HG02973 (cell line): Measurements from ENCODE around the gene RGS3.
"Not testable (repeated sequence)": the region's sequence is repeated elsewhere in the genome, so short reads cannot be mapped to it uniquely, and the experiment has no call there.

Experiments used
- ATAC-seq: cut with Tn5 transposase; IDR thresholded peaks from one replicate; pipeline ENCODE4 v1.9.1; 2021; ENCODE audit warnings: moderate library complexity; ENCODE audit not compliant: unreplicated experiment

The RGS3 gene

GRCh38 chr9:113486327-113486726 is 22.8 kb downstream of the RGS3 start:
- no peak for ATAC-seq

GRCh38 chr9:113488071-113488470 is 24.5 kb downstream of the RGS3 start:
- no peak for ATAC-seq

DNA sequence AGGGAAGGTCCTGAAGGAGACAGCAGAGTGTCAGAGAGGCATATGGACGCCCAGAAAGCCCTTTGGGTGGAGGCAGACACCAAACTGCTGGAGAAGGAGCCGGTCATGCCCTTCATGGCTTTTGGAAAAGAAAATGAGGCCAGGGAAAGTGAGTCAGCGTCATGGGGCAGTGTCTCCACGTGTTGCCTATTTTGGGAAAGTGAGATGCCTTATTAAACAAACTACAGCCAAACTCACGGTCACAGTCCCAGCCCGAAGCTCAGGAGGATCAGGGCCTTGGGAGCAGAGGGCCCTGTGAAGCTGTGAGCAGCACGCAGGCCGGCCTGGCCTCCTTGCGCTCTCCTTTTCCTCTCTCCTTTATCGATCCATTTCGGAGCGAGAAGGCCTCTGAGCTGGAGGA is 25.0 kb downstream of the RGS3 start:
- ATAC-seq: no peak

DNA sequence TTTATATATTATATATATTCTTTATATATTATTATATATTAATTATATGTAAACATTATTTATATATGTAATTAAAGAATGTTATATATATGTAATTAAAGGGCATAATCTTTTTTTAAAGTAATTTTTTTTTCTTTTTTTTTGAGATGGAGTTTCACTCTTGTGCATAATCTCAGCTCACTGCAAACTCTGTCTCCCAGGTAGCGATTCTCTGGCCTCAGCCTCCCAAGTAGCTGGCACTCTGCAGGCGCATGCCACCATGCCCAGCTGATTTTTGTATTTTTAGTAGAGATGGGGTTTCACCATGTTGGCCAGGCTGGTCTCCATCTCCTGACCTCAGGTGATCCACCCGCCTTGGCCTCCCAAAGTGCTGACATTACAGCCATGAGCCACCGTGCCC is 27.6 kb downstream of the RGS3 start:
- not testable (repeated sequence) for ATAC-seq

DNA sequence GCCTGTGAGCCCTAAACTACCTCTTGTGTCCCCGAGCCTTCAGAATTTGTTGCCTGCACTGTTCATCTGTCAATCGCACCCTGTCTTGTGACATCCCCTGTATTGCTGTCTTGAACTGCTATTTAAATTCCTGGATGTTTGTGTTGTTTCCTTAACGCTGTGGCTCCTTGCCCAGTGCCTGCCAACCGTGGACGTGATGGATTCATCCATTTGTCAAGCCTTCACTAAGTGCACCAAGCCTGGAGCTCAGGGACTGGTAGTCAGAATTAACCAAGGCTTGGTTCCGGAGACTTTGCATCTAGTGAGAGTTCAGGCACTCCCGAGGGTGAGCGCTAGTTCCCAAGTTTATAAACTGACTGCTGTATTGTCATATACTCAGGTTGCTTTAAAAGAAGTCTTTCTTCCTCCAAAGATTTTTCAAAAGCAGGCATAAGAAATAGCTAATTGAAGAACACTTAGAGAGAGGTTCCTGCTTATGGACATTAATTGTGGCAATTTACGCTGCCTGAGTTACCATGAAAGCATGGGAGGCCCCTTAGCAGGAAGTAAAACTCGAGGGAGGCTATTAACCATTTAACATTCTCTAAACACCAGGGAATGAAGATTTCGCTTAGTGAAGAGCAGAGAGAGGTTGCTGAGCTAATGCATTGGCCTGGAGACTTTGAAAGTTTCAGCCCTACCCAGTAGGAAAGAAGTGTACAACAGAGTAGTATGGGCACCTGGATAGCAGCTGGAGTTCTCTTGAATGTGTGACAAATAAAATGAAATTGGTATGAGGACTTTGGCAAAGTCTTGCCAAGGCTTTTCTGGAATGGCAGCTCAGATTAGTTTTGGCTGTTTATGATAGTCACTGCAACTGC is 29.0 kb downstream of the RGS3 start:
- no peak for ATAC-seq

GRCh38 chr9:113493203-113493520 is 29.6 kb downstream of the RGS3 start:
- ATAC-seq: no peak

DNA sequence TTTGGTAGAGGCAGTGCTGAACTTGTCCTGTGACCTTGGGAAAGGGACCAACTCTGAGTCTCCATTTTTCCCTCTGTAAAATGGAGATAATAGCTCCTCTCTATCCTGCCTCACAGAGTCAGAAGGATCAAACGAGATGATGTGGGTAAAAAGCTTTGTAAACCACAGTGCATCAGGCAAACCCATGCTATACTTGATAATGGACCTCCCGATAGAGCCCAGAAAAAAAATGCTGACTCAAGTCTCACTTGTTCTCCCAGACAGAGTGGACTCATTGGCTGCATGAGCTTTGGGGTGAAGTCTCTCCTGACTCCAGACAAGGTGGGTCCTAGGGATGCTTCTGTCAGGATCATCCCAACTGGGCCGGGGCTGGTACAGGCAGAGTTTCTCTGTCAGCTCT is 32.0 kb downstream of the RGS3 start:
- ATAC-seq: no peak

GRCh38 chr9:113497051-113497450 is 33.5 kb downstream of the RGS3 start:
- no peak for ATAC-seq

- ATAC-seq: no peak
These were observed 35.8 kb downstream of the RGS3 start for GRCh38 chr9:113499153-113499875.

GRCh38 chr9:113499876-113500497 is 36.5 kb downstream of the RGS3 start:
- ATAC-seq: no peak

DNA sequence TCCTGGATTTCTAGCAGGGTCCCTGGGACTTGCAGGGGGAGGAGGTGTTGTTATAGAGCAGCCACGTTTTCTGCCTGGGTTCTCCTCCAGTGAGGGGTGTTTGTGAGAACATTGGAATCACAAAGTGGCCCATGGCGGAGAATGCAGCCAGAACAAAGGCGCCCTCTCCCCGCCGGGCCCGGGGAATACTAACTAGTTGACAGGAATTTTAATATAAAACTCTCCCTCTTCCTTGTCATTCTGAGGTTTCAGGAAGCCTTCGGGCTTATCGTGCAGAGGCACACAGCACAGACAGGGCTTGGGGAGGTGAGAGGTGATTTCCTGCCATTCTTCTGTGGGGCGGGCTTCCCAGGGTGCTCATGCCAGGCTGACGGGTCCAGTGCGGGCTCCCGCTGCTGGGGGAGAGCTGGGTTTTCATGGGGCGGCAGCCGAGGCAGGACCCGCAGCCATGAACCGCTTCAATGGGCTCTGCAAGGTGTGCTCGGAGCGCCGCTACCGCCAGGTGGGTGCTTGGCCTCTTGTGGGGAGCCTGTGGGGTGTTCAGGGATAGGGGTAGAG is 37.7 kb downstream of the RGS3 start:
- ATAC-seq: no peak

DNA sequence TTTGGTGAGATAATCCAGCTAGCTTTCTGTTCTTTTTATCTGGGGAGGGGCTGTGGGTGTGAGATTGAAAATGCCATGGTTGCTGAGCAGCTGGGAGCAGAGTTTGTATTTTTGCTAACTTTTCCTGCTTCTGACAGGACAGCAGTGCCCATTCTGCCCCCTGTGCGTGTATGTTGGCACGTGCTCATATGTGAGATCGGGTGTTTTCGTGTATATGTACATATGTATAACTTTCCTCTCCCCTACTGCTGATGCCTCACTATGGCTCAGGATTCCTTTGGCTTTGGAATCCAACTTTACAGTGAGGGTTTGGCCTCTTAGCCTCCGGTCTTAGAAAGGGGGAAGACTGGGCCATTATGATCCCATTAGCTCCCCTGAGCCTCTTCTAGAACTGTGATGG is 38.3 kb downstream of the RGS3 start:
- no peak for ATAC-seq

DNA sequence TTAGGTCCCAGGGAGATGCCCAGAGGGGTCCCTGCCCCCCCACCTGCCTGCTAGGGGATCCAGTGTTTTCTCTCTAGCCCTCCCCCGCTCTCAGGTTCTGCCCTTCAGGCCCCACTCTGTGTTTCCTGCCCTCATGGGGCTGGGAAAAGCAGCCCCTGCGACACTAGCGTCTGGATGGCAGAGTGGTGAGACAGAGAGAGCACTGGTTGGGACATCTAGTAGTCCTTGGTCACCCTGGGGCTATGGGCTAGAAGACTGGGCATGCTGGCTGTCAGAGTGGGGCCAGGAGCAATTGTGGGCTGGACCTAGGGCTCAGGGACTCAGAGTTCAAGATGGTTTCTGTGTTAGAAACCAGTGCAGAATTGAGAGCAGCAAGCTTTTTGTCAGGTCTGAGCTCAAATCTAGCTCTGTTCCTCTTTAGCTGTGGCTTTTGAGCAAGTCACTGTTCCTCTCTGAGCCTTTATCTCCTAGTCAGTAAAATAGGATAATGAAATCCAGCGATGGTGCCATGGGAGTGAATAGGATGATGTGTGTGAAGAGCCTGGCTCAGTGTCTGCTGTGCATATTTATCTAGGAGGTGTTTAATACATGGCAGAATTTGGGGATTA is 39.0 kb downstream of the RGS3 start:
- no peak for ATAC-seq

DNA sequence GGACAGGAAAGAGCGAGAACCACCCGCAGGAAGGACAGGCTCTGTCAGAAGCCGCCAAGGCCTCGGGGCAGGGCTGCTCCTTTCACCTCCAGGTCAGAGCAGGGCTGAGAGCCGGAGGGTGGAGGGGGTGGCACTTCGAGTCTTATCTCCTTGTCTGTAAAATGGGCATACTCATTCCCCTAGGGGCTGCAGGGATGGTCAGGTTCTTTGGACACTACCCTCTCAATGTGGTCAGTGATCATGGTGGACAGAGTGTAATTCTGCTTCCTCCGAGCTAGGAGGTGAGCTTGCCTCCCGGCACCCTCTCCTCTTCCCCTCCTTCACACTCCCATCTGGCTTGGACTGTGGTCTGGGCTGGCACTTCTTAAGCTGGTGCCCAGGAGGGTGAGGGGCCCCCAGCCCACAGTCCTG is 39.6 kb downstream of the RGS3 start:
- no peak for ATAC-seq

GRCh38 chr9:113503613-113504211 is 40.2 kb downstream of the RGS3 start:
- no peak for ATAC-seq

DNA sequence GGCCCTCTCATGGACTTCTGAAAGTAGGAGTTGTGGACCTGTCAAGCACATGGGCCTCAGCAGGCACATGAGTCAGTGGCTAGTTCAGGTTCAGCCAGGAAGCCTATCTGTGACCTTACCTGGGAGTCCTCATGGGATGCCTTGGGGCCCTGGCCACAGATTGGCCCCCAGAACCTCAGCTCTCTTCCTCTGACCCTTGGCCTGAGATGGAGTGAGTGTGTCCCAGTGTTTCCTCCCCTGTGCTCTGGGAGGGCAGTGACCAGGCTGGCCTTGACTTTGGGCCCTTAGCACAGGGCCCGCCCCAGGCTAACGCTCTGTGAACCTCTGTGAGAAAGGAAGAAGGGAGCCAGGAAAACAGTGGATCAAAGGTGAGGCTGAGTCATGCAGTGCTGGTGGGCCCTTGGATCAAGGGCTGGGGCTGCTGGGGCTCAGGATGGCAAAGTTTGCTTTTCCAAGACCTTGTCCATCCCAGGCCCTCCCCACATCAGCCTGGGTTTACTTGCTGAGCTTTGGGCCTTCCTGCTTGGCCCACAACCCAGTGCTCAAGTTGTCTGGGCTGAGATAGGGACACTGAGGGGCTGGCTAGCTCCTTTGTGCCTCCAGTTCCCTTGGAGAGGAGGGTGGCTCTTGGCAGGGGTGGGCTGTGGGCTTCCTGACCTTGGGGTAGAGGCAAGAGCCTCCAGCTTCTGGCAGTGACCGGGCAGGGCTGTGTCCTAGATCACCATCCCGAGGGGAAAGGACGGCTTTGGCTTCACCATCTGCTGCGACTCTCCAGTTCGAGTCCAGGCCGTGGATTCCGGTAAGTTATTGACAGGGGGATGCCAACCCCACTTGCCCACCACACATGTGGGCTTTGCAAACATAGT is 41.4 kb downstream of the RGS3 start:
- ATAC-seq: no peak

- no peak for ATAC-seq
These were observed 42.6 kb downstream of the RGS3 start for GRCh38 chr9:113506090-113506589.

DNA sequence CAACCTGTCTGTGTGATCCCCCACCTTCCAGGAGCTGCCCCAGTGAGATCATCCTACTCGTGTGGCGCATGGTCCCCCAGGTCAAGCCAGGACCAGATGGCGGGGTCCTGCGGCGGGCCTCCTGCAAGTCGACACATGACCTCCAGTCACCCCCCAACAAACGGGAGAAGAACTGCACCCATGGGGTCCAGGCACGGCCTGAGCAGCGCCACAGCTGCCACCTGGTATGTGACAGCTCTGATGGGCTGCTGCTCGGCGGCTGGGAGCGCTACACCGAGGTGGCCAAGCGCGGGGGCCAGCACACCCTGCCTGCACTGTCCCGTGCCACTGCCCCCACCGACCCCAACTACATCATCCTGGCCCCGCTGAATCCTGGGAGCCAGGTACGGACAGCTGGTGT is 43.7 kb downstream of the RGS3 start:
- ATAC-seq: no peak

DNA sequence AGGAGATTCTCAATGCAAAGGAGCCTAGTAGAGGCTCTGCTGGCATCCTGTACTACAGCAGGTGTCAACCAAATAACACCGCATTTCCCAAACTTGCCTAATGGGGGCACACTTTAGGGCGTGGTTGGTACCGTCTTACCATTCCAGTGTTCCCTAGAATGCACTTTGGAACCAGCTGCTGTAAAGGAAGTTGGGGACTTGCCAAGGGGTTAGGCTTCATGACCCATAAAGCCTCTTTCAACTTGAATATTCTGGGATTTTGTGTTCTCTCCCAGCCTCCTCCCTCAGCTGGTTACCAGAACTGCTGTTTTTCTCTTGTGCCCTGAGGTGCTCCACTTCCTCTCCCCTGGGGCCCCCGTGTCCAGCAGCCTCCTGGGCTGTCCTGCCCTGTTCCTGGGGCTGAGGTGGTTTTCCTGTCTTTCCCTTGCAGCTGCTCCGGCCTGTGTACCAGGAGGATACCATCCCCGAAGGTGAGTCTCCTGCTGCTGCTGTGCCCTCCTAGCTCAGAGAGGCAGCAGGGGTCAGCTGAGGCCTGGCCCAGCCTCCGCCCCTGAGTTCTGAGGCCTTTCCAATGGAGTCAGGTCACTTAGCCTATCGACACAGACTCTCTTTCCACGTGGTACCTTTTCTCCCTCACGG is 44.7 kb downstream of the RGS3 start:
- ATAC-seq: no peak
